GM19328 (cell line): ENCODE data around the gene STK39.
A peak's percentile ranks its signal among the peaks of the same experiment; 100 is the strongest.

Experiments used
- ATAC-seq: cut with Tn5 transposase; IDR thresholded peaks from one replicate; pipeline ENCODE4 v1.9.1; 2021; ENCODE audit warnings: mild to moderate bottlenecking, moderate library complexity; ENCODE audit not compliant: unreplicated experiment

STK39 gene

DNA sequence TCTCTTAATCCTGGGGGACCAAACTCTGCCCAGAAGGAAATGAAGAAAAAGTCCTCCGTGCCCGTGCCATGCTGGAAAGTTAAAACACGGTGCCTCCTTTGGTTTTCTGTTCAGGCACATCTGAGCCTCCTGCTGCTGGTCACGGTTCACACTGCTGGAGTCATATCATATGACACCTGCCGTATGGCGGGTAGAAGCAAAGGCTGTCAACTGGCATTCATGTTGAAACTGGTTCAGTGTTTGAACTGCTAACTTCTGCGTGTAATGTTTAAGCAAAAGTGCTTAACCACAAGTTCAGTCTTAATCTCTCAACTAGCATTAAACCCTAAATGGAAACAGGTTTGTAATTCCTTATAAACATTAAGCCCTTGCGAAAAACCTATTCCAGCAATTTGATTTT is 3.1 kb downstream of the STK39 start:
- ATAC-seq = no peak

DNA sequence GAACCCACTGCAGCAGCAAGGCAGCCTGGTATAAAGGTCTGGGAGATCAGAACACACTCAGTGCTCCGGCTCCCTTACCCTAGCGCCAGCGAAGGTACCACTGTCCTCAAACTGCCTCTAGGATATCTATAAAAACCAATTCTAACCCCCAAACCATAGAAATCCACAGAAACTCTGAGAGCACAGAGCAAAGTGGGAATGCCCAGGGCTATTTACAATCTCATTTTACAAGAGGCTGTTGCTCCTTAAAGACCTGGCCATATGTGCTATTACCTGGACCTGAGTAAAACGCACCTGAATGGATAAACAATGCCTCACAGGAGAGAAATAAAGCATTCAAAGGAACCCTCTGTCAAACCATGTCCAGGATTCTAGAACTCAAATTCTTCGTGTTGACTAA is 4.3 kb downstream of the STK39 start:
- no peak for ATAC-seq

DNA sequence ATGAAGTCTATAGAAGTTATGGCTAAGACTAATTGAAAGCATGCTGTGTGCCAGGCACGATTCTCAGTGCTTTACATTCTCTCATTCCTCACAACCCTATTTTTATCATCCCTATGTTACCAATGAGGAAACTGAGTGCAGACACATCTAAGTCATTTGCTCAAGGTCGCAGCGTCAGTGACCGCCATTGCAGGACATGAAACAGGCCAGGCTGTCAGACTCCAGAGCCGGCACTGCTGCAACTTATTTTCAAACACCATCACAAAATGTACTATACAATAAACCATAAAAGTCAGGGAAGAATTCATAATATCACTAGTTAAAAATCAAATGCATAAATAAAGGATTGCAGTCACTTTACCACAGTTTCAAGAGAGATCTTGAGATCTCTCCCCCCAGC is 5.6 kb downstream of the STK39 start:
- no peak for ATAC-seq

DNA sequence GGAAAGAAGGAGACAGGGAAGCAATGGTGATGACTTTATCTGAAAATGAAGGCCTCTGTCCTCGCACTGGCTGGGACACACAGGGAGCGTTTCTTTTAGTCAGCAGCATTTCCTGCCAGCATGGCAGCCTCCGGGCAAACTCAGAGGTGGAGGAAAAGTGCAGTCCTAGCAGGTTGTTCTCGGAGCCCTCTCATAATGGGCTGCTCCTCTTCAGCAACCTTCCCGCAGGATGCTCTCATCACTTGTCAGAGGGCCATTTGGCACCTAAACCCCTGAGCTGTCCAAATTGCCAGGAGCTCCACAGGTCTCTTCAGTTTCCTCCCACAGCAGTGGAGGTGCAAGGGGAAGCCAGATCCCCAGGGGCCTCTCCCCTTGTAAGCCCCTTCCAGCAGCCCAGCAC is 6.2 kb downstream of the STK39 start:
- no peak for ATAC-seq

DNA sequence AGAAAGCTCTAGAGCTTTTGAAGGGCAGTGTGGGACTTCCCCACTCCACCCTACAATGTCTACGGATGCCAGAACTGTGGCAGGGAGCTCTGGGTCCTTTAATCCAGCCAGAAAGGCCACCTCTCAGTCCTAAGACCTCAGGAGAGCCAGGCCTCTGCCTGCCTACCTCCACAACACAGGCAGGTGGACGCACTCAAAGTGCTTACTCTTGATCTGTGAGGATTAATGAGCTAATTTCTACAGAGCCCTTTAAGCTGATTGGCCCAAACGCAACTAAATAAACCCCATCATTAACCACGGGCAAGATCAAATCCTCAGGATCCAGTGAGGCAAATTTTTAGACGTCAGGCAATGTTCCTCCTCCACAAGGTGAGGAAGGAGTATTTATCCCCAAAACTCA is 8.1 kb downstream of the STK39 start:
- ATAC-seq = no peak

DNA sequence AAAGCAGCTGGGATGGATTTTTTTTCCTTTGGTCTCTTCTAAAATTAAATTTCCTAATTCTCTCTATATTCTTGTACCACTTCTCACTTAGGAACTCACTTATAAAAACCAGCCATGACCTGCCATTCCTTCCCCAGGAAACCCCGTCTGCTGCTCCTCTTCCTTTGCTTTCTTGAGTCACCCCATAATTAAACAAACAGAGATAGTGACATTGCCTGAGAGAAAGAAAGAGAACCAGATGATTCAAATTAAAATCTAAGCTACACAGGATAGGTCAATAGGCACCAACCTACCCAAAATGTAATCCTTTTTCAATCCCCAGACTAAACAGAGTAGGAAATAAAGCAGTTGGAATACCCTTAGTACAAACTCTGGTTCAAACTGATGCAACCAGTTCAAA is 9.7 kb downstream of the STK39 start:
- ATAC-seq = no peak

DNA sequence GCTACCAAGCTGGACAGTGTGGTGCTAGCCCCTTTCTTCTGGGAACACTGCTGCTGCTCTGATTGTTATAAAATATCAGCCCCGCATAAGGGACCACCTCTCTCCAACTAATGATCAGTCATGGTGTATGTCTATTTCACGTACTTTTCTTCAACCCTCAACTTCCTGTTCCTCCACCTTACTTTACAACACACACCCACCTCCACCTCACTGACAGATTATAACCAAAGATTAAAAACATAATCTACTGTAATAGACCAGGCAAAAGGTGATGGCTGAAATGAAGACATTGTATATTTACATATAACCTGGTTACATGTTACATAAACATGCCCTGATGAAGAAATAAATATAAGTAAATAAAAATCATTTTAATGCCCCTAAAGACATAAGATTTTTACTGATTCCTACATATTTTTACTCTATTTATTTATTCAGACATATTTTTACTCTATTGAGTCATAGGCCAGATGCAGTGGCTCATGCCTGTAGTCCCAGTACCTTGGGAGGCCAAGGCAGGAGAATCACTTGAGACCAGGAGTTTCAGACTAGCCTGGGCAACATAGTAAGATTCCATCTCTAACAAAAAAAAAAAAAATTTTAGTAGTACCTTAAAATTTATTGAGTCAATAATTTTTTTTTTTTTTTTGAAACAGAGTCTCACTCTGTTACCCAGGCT is 12.8 kb downstream of the STK39 start:
- no peak for ATAC-seq

DNA sequence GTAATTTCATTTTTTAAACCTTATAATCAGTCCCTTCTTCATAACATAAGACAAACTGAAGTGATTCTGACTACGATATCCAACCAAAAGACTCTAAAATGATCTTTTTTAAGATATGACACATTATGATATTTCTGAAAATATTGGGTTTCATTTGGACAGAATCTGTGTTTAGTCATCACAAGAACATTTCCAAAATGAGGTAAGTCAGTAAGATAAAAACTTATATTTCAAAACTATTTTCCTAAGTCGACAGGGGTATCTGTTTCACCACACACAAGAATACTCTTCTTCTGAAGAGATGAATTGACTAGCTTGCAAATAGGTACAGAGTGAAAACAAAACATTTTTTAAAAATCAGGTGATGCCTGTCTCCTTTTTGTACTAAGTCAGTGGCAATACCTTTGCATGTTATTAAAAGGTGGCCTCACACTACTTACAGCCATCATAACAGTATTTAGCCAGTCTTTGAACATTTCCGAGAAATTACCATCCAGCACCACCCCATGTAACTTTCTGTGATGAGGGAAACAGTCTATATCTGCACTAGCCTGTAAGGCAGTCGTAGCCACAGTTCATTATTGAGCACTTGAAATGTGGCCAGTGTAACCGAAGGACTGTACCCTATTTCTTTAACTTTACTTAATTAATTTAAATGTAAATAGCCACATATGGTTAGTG is 13.5 kb downstream of the STK39 start:
- ATAC-seq = no peak

DNA sequence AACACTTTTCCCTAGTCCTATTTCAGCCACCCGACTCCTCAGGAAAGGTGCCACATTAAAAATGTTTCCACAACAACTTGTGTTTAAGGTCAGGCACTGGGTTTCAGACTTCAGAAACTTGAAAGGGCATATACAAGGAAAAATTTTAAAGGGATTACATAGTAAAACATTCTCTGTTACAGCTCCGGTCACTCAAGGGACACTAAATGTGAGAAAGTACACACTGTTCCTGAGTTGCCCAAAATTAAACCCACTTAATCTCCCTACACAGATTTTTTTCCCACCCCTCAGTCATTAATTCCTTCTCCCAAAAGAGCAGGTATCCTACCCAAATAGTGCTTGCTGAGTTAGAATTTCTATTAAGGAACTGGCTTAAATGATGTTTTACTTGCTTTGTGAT is 14.2 kb downstream of the STK39 start:
- no peak for ATAC-seq

DNA sequence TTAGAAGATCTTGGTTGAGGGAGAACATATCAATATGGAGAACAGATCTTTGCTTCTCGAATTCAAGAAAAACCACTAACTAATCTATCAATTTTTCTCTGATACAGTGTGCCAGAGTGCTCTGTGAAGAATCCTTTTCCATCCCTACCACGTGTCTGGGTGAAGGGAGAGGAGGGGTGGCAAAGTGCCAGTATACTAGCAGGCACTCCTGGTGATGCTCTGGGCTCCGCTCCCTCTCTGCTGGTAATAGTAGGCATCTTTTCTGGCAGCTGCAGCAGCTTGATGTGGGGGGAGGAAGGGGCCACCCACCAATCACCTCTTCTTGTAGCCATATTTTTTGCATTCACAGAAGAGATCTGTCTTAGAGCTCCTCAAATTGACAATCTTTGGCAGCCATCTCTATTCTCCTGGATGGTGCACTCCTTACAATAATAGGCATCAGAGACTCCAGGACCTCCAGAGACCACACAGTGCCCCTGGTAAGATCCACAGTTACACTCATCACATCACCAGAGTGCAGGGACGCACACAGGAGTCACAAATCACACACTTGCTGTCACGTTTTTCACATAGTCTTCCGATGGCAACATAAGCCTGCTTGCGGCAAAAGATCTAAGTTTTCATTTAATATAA is 15.7 kb downstream of the STK39 start:
- ATAC-seq = no peak

DNA sequence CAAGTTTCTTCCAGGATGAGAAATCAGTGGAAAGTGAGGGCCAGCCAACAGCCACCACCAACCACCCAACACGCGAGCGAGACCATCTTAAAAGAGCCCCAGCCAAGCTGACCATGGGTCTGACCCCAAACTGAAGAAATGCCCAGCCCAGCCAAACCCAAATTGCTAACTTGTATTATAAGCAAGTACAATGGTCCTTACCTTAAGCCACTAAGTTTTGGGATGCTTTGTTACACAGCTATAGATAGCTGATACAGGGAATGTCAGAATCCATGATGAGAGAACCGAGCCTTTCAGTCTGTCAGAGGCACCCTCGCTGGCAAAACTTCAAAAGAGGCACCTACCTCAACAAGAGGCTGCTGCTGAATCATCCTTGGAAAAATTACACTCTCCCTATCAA is 17.0 kb downstream of the STK39 start:
- no peak for ATAC-seq

DNA sequence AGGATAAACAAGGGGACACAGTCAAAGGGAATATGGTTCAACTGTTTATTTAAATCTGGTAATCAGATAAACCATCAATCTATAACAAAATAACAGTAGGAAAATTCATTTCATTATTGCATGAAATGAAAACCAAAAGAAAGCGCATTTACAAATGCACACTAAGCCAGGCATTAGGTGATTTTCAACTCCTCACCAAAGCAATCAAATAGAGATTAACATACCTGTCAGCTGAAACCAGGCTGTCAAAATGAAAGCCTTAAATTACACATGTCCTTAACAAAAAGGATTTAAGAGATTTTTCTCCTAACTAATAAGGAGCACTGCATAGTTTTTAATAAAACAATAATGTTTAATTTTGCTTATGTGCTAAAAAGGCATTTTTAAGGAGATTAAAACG is 23.0 kb downstream of the STK39 start:
- ATAC-seq = no peak

DNA sequence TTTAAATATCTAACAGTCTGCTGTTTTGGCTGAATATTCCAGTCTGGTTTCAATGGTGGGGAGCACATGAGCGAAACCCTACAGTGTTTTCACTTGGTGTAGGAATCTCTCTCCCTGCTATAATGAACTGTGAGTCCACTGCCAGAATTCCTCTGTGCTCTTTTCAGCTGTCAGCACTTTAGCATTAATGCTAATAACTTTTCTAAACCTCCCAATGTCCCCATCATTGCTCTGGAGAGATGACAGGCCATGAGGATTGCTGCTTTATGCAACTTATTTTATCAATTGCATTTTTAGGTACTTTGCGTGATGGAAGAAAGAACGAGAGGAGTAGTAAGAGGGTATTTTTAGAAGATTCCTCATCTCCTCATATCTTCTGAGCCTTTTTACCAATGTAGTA is 25.3 kb downstream of the STK39 start:
- no peak for ATAC-seq

DNA sequence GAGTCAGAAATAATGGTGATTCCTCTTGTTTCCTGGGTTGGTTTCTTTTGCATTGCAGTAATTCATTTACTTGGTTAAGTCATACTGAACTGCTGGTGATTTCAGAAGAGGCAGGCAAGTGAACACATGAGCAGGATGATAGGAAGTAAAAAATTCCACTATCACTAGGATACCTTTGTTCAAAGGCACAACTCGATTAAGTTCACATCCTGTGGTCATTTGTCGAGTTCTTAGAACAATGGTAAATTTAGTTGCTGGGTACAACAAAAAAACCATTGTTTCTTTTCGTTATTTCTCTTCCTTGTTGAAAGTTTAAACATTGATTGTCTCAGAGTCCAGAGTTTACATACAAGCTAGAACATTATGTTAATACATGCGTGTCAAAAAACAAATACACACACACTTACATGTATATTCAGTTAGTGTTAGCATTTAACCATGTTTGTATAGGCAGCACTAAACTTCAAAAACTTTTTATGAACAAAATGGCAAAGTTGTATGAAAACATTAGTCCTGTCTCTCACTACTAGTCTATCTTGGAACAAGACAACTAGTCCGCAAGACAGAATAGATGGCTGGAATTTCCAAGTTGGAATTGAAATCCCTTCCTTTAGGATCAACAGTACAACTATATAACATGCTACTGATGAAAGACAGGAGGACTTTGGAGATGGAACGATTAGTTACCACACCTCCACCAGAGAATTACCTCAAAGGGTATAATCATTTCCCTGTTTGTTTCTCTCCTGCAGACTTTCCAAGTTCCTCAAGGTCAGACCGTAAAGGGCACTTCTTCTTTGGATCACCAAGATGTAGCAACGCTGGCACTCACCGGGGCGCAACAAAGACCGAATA is 26.2 kb downstream of the STK39 start:
- no peak for ATAC-seq

DNA sequence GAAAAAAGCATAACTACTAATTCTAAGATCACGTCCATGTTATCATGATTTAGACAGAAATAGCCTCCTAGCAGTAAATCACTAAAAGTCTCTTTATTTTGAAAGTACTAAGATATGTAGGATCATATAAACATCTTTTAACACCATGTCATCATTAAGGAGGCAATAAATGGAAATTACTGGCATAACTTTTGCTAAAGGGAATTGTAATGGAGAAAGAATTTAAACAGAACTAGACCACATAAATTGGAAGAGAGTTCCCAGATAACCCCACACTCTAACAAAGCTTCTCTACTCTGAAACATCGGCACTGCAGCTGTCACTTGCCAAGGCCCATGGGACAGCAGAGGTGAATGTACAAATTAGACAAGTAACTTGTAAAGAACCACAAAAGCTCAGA is 29.5 kb downstream of the STK39 start:
- no peak for ATAC-seq

DNA sequence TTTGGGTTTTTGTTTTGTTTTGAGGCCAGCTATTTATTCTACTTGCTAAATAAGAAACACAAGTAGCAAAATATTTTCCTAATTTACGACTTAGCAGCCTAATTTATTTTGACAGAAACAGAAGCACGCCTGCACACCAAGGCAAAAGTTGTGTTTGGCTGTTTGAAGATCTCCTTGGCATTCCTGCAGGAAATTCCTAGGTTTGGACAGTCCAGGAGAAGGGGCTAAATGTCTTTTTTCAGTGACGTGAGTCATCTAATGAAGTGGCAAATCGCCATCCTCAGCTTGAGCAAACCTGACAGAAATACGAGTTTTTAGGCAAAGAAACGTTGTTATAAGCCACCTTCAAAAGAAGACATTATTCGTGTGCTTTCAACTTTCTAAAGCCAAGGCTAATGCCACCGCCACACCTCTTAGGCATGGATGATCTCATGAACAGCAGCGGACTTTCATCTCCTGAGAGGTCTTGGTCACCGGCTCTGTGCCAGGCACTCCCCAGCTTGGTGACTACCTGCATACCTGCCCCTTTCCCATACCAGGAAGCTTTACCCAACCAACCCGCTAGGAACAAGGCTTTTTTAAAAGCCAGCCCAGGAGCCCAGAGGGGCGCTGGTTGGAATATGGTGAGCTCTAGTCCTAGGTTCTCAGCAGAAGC is 30.9 kb downstream of the STK39 start:
- no peak for ATAC-seq

DNA sequence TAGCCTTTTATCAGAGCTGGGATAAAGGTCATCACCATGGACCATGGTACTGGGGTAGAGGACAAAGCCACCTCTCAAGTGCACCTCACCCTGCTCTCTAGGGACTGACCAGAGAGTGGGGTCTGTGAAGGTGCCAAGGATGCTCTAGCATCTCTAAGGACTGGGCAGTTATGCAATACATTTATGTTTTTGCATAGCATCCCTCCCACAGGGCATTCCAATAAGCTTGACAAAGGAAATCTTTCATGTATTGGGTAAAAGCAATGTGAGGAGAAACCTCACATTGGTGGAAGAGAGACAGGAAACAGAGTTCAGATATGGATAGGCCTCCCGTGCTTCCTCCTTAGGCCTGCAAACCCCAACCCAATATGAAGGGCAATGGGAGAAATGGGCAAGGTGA is 31.6 kb downstream of the STK39 start:
- ATAC-seq = no peak

DNA sequence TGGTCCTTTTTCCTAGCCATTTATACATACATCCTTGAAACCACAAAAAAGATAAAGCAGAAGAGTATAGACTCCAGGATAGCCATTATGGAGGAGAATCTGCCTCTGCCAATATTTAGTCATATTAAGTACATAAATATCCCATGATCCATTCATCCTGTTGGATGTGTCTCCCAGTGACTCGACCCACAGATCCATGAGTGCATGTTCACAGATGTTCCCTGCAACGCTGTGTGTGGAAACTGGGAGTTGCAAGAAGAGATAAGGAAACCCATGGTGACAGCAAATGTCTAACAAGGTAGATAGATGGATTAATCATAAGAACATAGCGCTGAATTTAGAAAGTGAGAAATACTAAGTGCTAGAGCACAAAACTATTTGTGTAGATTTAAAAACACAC is 34.5 kb downstream of the STK39 start:
- no peak for ATAC-seq

DNA sequence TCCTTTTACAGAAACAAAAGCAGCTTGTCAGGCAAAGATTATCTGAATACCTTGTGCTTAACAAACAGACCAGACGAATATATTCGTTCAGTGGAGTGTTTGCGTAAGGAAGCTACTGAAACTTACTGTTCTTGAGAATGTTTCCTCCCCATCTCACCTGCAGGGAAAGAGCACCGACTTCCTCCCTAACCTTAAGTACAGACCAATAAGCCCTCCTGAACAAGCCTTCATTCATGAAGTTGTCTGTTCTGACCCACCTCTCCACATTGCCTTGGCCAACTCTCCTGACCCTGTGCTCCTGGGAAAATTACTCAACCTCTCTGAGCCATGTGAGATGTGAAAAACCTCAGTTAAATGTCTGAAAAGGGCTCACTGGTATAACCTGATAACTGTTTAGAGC is 35.2 kb downstream of the STK39 start:
- peak; percentile 13 for ATAC-seq

DNA sequence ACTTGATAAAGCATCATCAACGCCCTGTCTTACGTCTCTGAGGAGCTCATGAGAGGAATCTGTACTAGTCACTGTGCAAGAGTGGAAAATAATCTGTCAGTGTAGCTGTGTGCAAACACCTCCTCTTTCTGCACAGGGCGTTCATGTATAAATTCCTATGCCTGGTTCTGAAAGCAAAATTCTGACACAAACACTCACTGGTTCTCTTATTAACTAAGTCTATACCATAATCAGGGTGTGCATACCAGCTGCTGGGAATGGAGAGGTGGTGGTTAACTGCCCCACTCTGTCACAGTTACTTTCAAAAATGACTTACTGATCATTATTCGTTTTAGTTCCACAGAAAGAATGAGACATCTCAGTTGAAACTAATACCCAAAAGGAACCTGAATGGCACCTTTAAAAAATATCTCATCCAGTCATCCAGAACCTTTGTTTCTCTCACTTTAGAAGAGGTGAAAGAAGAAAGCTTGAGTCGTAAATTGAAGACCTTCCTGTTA is 35.7 kb downstream of the STK39 start:
- ATAC-seq = peak; percentile 65
